ENCODE data around the gene HCRTR1.

HCRTR1 gene

DNA sequence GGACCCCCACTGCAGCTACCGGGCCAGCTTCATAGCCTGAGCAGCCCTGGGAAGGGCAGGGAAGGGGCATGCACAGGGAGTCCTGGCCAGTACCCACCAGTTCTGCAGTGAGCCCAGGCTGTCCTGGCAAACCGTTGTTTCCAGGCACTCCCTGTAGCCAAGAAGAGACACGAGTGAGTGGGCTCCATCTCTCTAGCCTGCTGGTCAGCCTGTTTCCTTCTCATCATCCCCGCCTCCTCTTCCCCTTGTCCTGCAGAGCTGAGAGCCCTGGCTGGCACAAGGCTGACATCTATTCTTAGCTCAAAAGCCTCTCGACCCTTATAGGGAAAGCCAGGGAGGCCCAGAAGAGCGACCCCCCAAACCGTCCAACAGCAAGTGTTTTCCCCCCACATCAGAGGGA lies 57.7 kb downstream of the HCRTR1 start:
- no peak overlapping the region for H3K27ac ChIP-seq
- in situ Hi-C loops (cut with HindIII; ENCODE audit: low pct_ligation_motif_present, low sequenced_read_pairs): no loop called here
- no peak overlapping the region for H3K4me3 ChIP-seq (ENCODE audit: low read depth, low read length)
- DNase-seq: no peak
- TF ChIP-seq, protein P1, sequence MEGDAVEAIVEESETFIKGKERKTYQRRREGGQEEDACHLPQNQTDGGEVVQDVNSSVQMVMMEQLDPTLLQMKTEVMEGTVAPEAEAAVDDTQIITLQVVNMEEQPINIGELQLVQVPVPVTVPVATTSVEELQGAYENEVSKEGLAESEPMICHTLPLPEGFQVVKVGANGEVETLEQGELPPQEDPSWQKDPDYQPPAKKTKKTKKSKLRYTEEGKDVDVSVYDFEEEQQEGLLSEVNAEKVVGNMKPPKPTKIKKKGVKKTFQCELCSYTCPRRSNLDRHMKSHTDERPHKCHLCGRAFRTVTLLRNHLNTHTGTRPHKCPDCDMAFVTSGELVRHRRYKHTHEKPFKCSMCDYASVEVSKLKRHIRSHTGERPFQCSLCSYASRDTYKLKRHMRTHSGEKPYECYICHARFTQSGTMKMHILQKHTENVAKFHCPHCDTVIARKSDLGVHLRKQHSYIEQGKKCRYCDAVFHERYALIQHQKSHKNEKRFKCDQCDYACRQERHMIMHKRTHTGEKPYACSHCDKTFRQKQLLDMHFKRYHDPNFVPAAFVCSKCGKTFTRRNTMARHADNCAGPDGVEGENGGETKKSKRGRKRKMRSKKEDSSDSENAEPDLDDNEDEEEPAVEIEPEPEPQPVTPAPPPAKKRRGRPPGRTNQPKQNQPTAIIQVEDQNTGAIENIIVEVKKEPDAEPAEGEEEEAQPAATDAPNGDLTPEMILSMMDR (IDR thresholded peaks at IDR 0.05; ENCODE audit: low read depth, low read length, missing control alignments): no peak
- H3K27me3 ChIP-seq (replicated peaks): no peaks in the 10 kb centered on the region
- peaks cover 2% of the 10 kb centered on the region for H3K36me3 ChIP-seq (replicated peaks)

DNA sequence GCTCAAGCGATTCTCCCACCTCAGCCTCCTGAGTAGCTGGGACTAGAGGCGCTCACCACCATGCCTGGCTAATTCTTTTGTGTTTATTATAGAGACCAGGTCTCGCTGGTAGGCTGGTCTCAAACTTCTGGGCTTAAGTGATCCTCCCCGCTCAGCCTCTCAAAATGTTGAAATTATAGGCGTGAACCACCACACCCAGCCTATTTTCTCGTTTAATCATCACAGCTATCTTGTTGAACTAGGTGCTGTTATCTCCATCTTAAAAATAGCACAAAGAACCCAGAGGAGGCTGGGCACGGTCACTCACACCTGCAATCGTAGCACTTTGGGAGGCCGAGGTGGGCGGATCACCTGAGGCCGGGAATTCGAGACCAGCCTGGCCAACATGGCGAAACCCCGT lies 58.3 kb downstream of the HCRTR1 start:
- in situ Hi-C loops (cut with HindIII; ENCODE audit: low pct_ligation_motif_present, low sequenced_read_pairs): no loop called here
- DNase-seq: no peak
- Histone ChIP-seq H3K36me3 (replicated peaks) (peaks cover 2% of the 10 kb centered on the region), H3K27ac (no peak overlapping the region), H3K4me3 (ENCODE audit: low read depth, low read length) (no peak overlapping the region), H3K27me3 (replicated peaks) (no peaks in the 10 kb centered on the region)
- TF ChIP-seq, protein P1 (IDR thresholded peaks at IDR 0.05; ENCODE audit: low read depth, low read length, missing control alignments): no peak

Measured in brain microvascular endothelial cell (primary cell).